Glutamatergic neuron (in vitro differentiated cells): ENCODE data around the gene BMP6. TPM values are rescaled to one million over a fixed set of nuclear protein-coding genes. Genes with fewer than 3 reads are reported as not detected.

Experiments
- DNase-seq: peaks from one replicate; pipeline ENCODE4 v3.0.0; 2022
- H3K27ac Mint-ChIP-seq: one replicate; pipeline ENCODE4 v1.8.0; 2020; ENCODE audit warnings: mild to moderate bottlenecking, mixed read lengths, inconsistent platforms; ENCODE audit not compliant: unreplicated experiment
- H3K27me3 Mint-ChIP-seq: one replicate; pipeline ENCODE4 v1.8.0; 2020; ENCODE audit warnings: mild to moderate bottlenecking, moderate library complexity, mixed read lengths, inconsistent platforms; ENCODE audit not compliant: unreplicated experiment
- H3K36me3 Mint-ChIP-seq: one replicate; pipeline ENCODE4 v1.8.0; 2020; ENCODE audit warnings: mild to moderate bottlenecking, mixed read lengths, inconsistent platforms; ENCODE audit not compliant: unreplicated experiment
- H3K4me1 Mint-ChIP-seq: one replicate; pipeline ENCODE4 v1.8.0; 2020; ENCODE audit warnings: mild to moderate bottlenecking, low read depth, mixed read lengths, inconsistent platforms; ENCODE audit not compliant: unreplicated experiment
- H3K4me3 Mint-ChIP-seq: one replicate; pipeline ENCODE4 v1.8.0; 2020; ENCODE audit warnings: mild to moderate bottlenecking, mixed read lengths, inconsistent platforms; ENCODE audit not compliant: unreplicated experiment
- H3K9me3 Mint-ChIP-seq: one replicate; pipeline ENCODE4 v1.8.0; 2020; ENCODE audit warnings: mild to moderate bottlenecking, moderate library complexity, mixed read lengths, inconsistent platforms; ENCODE audit not compliant: unreplicated experiment
- total RNA-seq: library from RNA; stranded (reverse); fragmentation: NEBNext Ultra II Directional; extraction: Animal tissue kit (Norgen Biotek cat#: 25700); gene quantifications from one replicate; pipeline ENCODE4 v1.2.1, GENCODE V29; 2021; ENCODE audit not compliant: unreplicated experiment
- TF ChIP-seq, protein P1 (sequence below): fragments of 200-600 bp; sonication (generic); IDR thresholded peaks from one replicate; pipeline ENCODE4 v1.5.0; 2021; ENCODE audit not compliant: partially characterized antibody, unreplicated experiment

BMP6 gene
- total RNA-seq, 1 donor from 2014 or later = 0.25 TPM

DNA sequence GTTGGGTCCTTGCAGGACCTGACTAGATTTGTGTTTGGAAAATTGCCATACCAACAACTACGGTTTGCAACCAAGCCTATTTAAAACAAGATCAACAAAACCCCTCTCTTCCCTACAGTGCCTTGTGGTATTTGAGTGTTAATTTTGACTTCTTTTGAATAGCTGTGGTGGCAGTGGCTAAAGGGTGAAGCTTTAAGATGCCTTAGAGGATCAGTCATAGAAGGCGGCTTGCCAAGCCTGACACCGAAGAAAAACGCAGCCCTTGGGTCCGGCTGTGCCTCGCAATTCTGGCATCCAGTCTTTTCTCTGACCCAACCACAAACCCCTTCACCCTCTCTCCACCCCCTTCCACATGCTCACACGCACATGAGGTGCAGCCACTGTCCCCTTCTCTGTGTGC lies 32.6 kb downstream of the BMP6 start:
- Mint-ChIP-seq H3K27me3 (peaks cover 3% of the 10 kb centered on the region), H3K9me3 (peaks cover 4% of the 10 kb centered on the region), H3K4me3 (no peak overlapping the region), H3K36me3 (peaks cover 4% of the 10 kb centered on the region), H3K27ac (no peak overlapping the region), H3K4me1 (peaks cover 6% of the 10 kb centered on the region)
- TF ChIP-seq, protein P1, sequence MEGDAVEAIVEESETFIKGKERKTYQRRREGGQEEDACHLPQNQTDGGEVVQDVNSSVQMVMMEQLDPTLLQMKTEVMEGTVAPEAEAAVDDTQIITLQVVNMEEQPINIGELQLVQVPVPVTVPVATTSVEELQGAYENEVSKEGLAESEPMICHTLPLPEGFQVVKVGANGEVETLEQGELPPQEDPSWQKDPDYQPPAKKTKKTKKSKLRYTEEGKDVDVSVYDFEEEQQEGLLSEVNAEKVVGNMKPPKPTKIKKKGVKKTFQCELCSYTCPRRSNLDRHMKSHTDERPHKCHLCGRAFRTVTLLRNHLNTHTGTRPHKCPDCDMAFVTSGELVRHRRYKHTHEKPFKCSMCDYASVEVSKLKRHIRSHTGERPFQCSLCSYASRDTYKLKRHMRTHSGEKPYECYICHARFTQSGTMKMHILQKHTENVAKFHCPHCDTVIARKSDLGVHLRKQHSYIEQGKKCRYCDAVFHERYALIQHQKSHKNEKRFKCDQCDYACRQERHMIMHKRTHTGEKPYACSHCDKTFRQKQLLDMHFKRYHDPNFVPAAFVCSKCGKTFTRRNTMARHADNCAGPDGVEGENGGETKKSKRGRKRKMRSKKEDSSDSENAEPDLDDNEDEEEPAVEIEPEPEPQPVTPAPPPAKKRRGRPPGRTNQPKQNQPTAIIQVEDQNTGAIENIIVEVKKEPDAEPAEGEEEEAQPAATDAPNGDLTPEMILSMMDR = no peak
- DNase-seq = no peak

DNA sequence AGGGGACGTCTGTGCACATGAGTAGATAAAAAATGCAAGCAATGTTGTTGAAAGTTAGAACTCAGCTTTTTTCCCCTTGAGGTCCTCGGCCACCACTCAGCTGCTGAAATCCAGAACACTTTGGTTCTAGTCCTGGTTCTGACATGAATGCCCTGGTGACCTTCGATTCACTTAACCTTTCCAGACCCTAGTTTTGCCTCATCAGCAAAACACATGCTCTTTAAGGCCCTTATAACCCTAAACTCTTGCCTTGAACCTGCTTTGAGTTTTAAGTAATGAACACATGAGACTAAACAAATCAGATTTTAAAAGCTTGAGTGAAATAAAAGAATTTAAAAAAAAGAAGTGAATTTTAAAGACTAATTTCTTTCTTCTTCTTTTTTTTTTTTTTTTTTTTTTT lies 33.4 kb downstream of the BMP6 start:
- Mint-ChIP-seq H3K9me3 (peaks cover 4% of the 10 kb centered on the region), H3K27me3 (peaks cover 3% of the 10 kb centered on the region), H3K36me3 (peaks cover 4% of the 10 kb centered on the region), H3K4me1 (peaks cover 13% of the 10 kb centered on the region), H3K4me3 (no peak overlapping the region), H3K27ac (no peak overlapping the region)
- DNase-seq = no peak
- TF ChIP-seq, protein P1 = no peak

DNA sequence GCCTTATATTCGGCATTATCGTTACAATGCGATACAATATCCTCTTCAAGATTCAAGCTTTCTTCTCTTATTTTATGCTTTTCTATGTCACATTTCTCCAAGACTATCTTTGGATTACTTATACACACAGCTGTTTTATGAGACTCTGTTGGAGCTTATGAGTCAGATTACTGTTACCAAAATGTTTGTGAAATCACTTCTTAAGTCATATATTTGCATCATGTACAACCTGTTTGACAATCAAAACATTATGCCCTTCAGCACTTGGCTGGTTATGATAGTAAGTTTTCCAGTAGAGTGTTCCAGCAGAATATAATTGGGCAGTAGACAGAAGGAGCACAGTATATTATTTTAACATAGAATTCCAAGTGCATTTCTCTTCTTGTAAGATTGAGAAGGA lies 35.2 kb downstream of the BMP6 start:
- Mint-ChIP-seq H3K4me1 (peaks cover 15% of the 10 kb centered on the region), H3K36me3 (peaks cover 6% of the 10 kb centered on the region), H3K4me3 (no peak overlapping the region), H3K27me3 (peaks cover 1% of the 10 kb centered on the region), H3K27ac (no peak overlapping the region), H3K9me3 (peaks cover 2% of the 10 kb centered on the region)
- TF ChIP-seq, protein P1 = no peak
- no peak for DNase-seq

DNA sequence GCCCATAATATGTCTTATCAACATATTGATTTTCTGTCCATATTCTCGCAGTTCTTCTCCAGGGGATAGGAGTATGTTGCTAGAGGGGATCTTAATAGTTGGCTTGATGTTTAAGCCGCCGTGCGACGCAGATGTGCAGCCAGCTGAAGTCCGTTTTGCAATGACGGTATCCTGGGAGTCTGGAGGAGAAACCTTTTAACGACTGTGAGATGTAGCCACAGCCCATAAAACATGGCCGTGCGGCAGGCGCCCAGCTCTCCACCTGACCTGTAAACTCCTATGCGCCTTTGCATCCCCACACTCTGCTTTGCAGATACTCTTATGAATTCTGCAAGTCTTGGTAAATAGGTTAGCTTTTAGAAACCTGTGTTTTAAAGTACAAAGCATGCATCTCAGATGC lies 36.9 kb downstream of the BMP6 start:
- Mint-ChIP-seq H3K4me3 (no peak overlapping the region), H3K27me3 (peaks cover 1% of the 10 kb centered on the region), H3K9me3 (peaks cover 2% of the 10 kb centered on the region), H3K36me3 (peaks cover 4% of the 10 kb centered on the region), H3K4me1 (peaks cover 15% of the 10 kb centered on the region), H3K27ac (peak overlapping the region; percentile 29)
- DNase-seq = peak; percentile 38
- TF ChIP-seq, protein P1 = no peak

DNA sequence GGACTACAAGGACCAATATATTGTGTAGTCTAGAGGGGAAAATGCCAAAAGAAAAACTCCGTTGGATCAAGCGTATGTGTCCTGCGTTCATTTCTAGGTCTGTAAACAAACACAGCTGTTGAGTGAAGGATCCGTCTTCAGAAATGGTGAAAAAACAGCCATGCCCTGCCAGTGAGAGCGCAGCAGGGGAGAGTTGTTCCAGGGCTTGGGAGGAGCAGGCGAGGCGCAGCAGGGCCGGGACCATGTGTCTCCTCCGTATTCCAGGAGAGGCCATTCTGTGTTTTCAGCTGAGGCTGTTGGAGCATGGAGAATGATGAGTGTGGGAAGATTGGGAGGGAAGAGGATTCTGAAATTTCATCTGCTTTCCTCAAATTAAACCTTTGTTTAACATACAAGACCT lies 38.0 kb downstream of the BMP6 start:
- TF ChIP-seq, protein P1 = no peak
- H3K4me3 Mint-ChIP-seq = no peak overlapping the region
- DNase-seq = no peak
- H3K27ac Mint-ChIP-seq = no peak overlapping the region
- no peaks in the 10 kb centered on the region for H3K9me3 Mint-ChIP-seq
- H3K36me3 Mint-ChIP-seq = peaks cover 4% of the 10 kb centered on the region
- peaks cover 1% of the 10 kb centered on the region for H3K27me3 Mint-ChIP-seq
- H3K4me1 Mint-ChIP-seq = peaks cover 15% of the 10 kb centered on the region
